Measurements from ENCODE around the gene CSNK2A1. TPM values are rescaled to one million over a fixed set of nuclear protein-coding genes. Genes with fewer than 3 reads are reported as not detected.

Gene CSNK2A1
- polyA plus RNA-seq, 3 donors = 31.7 to 55.5 (median 35.2) TPM

GRCh38 chr20:568097-568652 is 24.6 kb upstream of the CSNK2A1 start:
- Mint-ChIP-seq H3K4me1 (no peaks in the 10 kb centered on the region), H3K27me3 (ENCODE audit: low read depth in 3 of 3) (peaks cover 38 to 46% (median 45%) of the 10 kb centered on the region in 3 donors), H3K36me3 (no peaks in the 10 kb centered on the region), H3K9me3 (no peaks in the 10 kb centered on the region), H3K27ac (no peak overlapping the region), H3K4me3 (no peak overlapping the region)
- H3K36me3 ChIP-seq (replicated peaks in 1 of 2; ENCODE audit: control insufficient read depth in 1 of 2, insufficient read depth in 2 of 2, low read length in 2 of 2) = no peaks in the 10 kb centered on the region
- no peak for TF ChIP-seq CTCF (IDR thresholded peaks at IDR 0.05)
- no peaks in the 10 kb centered on the region for H4K20me1 ChIP-seq (ENCODE audit: insufficient read depth, low read length)
- no peak overlapping the region for H3K4me2 ChIP-seq (replicated peaks; ENCODE audit: extremely low read depth, low read length, poor library complexity, severe bottlenecking)
- 30% methylated on average over 7 of the region's 20 CpGs for WGBS (ENCODE audit: insufficient coverage)
- H3K27me3 ChIP-seq (ENCODE audit: control insufficient read depth in 2 of 2, insufficient read depth in 2 of 2, low read length in 2 of 2) = peaks cover 0 to 30% of the 10 kb centered on the region in 2 donors
- H3K27ac ChIP-seq (ENCODE audit: low read depth in 1 of 2, low read length in 2 of 2) = no peak overlapping the region
- H3K9ac ChIP-seq (ENCODE audit: insufficient read depth, low read length, poor library complexity, severe bottlenecking) = no peak overlapping the region
- H3K9me3 ChIP-seq (replicated peaks in 1 of 2; ENCODE audit: control insufficient read depth in 1 of 2, insufficient read depth in 1 of 2, low read length in 2 of 2) = no peaks in the 10 kb centered on the region
- intact Hi-C loops (cut with micrococcal nuclease) = no loop called here
- no peak overlapping the region for H3K4me3 ChIP-seq (replicated peaks in 1 of 3; ENCODE audit: low read depth in 2 of 3, low read length in 3 of 3)
- no peaks in the 10 kb centered on the region for H3K4me1 ChIP-seq (ENCODE audit: control insufficient read depth in 1 of 2, insufficient read depth in 2 of 2, low read length in 2 of 2)
- H2AFZ ChIP-seq (ENCODE audit: insufficient read depth, low read depth, low read length, poor library complexity, severe bottlenecking) = no peak overlapping the region
- DNase-seq = no peak
- H3K79me2 ChIP-seq (ENCODE audit: insufficient read depth, low read length) = no peaks in the 10 kb centered on the region

GRCh38 chr20:564192-564591 is 20.6 kb upstream of the CSNK2A1 start:
- Histone ChIP-seq H3K4me1 (ENCODE audit: control insufficient read depth in 1 of 2, insufficient read depth in 2 of 2, low read length in 2 of 2) (no peaks in the 10 kb centered on the region), H3K9me3 (replicated peaks in 1 of 2; ENCODE audit: control insufficient read depth in 1 of 2, insufficient read depth in 1 of 2, low read length in 2 of 2) (no peaks in the 10 kb centered on the region), H3K36me3 (replicated peaks in 1 of 2; ENCODE audit: control insufficient read depth in 1 of 2, insufficient read depth in 2 of 2, low read length in 2 of 2) (no peaks in the 10 kb centered on the region), H3K27me3 (ENCODE audit: control insufficient read depth in 2 of 2, insufficient read depth in 2 of 2, low read length in 2 of 2) (peaks cover 0 to 12% of the 10 kb centered on the region in 2 donors), H4K20me1 (ENCODE audit: insufficient read depth, low read length) (no peaks in the 10 kb centered on the region), H3K4me2 (replicated peaks; ENCODE audit: extremely low read depth, low read length, poor library complexity, severe bottlenecking) (no peak overlapping the region), H3K27ac (ENCODE audit: low read depth in 1 of 2, low read length in 2 of 2) (no peak overlapping the region), H3K9ac (ENCODE audit: insufficient read depth, low read length, poor library complexity, severe bottlenecking) (no peak overlapping the region), H3K79me2 (ENCODE audit: insufficient read depth, low read length) (no peaks in the 10 kb centered on the region), H2AFZ (ENCODE audit: insufficient read depth, low read depth, low read length, poor library complexity, severe bottlenecking) (no peak overlapping the region), H3K4me3 (replicated peaks in 1 of 3; ENCODE audit: low read depth in 2 of 3, low read length in 3 of 3) (no peak overlapping the region)
- intact Hi-C loops (cut with micrococcal nuclease) = loop anchor here (5.0 kb wide), 3 partner anchors 78 to 173 kb away; no protein-coding TSS in a partner anchor
- Mint-ChIP-seq H3K36me3 (no peaks in the 10 kb centered on the region), H3K27me3 (ENCODE audit: low read depth in 3 of 3) (peaks cover 22 to 35% (median 27%) of the 10 kb centered on the region in 3 donors), H3K4me1 (no peaks in the 10 kb centered on the region), H3K4me3 (no peak overlapping the region), H3K27ac (no peak overlapping the region), H3K9me3 (no peaks in the 10 kb centered on the region)
- no peak for TF ChIP-seq CTCF (IDR thresholded peaks at IDR 0.05)
- no peak for DNase-seq
- WGBS (ENCODE audit: insufficient coverage) = 100% methylated on average over 3 of the region's 3 CpGs
